Measurements from ENCODE around the gene UVRAG.

Gene UVRAG

GRCh38 chr11:75775056-75775455 lies 40.0 kb upstream of the UVRAG start:
- H3K9me2 ChIP-seq (replicated peaks; ENCODE audit: insufficient read depth, low read length): no peaks in the 10 kb centered on the region
- no peak overlapping the region for H3K4me2 ChIP-seq (ENCODE audit: low read depth, low read length, poor library complexity, severe bottlenecking)
- no peaks in the 10 kb centered on the region for H3K9me3 ChIP-seq (ENCODE audit: insufficient read depth, low read length)
- H3K79me2 ChIP-seq (ENCODE audit: insufficient read depth, low read length): no peaks in the 10 kb centered on the region
- no peaks in the 10 kb centered on the region for H3F3A ChIP-seq (ENCODE audit: insufficient read depth)
- no peaks in the 10 kb centered on the region for H4K20me1 ChIP-seq (ENCODE audit: low read depth, low read length)
- no peak for TF ChIP-seq EZH2phosphoT487 (conservative IDR thresholded peaks at IDR 0.05; ENCODE audit: low read length)
- TF ChIP-seq, protein P1, sequence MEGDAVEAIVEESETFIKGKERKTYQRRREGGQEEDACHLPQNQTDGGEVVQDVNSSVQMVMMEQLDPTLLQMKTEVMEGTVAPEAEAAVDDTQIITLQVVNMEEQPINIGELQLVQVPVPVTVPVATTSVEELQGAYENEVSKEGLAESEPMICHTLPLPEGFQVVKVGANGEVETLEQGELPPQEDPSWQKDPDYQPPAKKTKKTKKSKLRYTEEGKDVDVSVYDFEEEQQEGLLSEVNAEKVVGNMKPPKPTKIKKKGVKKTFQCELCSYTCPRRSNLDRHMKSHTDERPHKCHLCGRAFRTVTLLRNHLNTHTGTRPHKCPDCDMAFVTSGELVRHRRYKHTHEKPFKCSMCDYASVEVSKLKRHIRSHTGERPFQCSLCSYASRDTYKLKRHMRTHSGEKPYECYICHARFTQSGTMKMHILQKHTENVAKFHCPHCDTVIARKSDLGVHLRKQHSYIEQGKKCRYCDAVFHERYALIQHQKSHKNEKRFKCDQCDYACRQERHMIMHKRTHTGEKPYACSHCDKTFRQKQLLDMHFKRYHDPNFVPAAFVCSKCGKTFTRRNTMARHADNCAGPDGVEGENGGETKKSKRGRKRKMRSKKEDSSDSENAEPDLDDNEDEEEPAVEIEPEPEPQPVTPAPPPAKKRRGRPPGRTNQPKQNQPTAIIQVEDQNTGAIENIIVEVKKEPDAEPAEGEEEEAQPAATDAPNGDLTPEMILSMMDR (IDR thresholded peaks at IDR 0.05; ENCODE audit: insufficient read depth, low read length, poor library complexity, severe bottlenecking): no peak
- H3K36me3 ChIP-seq (ENCODE audit: low read length): no peaks in the 10 kb centered on the region
- H3K27me3 ChIP-seq (ENCODE audit: low read length): no peaks in the 10 kb centered on the region
- H2AFZ ChIP-seq (ENCODE audit: low read depth, low read length, severe bottlenecking): no peak overlapping the region
- no peak overlapping the region for H3K4me3 ChIP-seq (ENCODE audit: insufficient read depth, low read length, poor library complexity, severe bottlenecking)
- no peak overlapping the region for H3K27ac ChIP-seq (ENCODE audit: low read depth, low read length)
- H3K9ac ChIP-seq (ENCODE audit: low read length): no peak overlapping the region

GRCh38 chr11:75776546-75776945 lies 38.5 kb upstream of the UVRAG start:
- H3K4me2 ChIP-seq (ENCODE audit: low read depth, low read length, poor library complexity, severe bottlenecking): no peak overlapping the region
- no peaks in the 10 kb centered on the region for H3K79me2 ChIP-seq (ENCODE audit: insufficient read depth, low read length)
- no peaks in the 10 kb centered on the region for H3K27me3 ChIP-seq (ENCODE audit: low read length)
- no peaks in the 10 kb centered on the region for H3K9me3 ChIP-seq (ENCODE audit: insufficient read depth, low read length)
- H2AFZ ChIP-seq (ENCODE audit: low read depth, low read length, severe bottlenecking): no peak overlapping the region
- H3K36me3 ChIP-seq (ENCODE audit: low read length): no peaks in the 10 kb centered on the region
- H4K20me1 ChIP-seq (ENCODE audit: low read depth, low read length): no peaks in the 10 kb centered on the region
- H3K9me2 ChIP-seq (replicated peaks; ENCODE audit: insufficient read depth, low read length): no peaks in the 10 kb centered on the region
- no peak overlapping the region for H3K9ac ChIP-seq (ENCODE audit: low read length)
- H3K27ac ChIP-seq (ENCODE audit: low read depth, low read length): no peak overlapping the region
- TF ChIP-seq EZH2phosphoT487 (conservative IDR thresholded peaks at IDR 0.05; ENCODE audit: low read length): no peak
- TF ChIP-seq, protein P1 (IDR thresholded peaks at IDR 0.05; ENCODE audit: insufficient read depth, low read length, poor library complexity, severe bottlenecking): no peak
- H3F3A ChIP-seq (ENCODE audit: insufficient read depth): no peaks in the 10 kb centered on the region
- H3K4me3 ChIP-seq (ENCODE audit: insufficient read depth, low read length, poor library complexity, severe bottlenecking): no peak overlapping the region

DNA sequence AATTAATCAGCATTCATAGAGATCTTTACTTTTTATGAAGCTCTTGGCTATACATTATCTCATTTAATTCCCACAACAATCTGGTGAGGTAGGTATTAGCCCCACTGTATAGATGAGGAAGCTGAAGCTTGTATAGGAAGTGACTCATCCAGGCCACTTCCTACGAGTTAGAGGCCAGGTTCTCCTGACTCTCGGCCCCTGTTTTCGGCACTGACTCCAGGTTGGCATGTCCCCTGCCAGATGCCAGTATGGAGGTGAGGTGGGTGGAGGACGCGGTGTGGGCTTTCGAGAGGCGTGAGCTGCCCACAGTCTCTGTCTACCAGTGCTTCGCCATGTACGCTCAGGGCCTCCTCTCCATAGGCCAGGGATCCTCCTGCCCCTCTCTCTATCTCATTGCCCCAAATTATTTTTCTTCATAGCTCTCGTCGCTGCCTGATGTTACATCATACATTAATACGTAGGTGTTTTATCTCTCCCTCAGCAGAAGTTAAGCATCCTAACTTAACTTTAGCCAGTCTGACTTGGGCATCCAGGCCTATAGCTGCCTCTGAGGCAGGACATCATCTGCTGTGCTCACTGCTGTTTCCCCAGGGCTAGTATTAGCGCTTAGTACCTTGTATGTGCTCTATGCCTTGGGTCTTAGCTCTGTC lies 37.4 kb upstream of the UVRAG start:
- H3K79me2 ChIP-seq (ENCODE audit: insufficient read depth, low read length): no peaks in the 10 kb centered on the region
- H2AFZ ChIP-seq (ENCODE audit: low read depth, low read length, severe bottlenecking): no peak overlapping the region
- no peaks in the 10 kb centered on the region for H3K9me2 ChIP-seq (replicated peaks; ENCODE audit: insufficient read depth, low read length)
- H3K36me3 ChIP-seq (ENCODE audit: low read length): no peaks in the 10 kb centered on the region
- no peak overlapping the region for H3K4me3 ChIP-seq (ENCODE audit: insufficient read depth, low read length, poor library complexity, severe bottlenecking)
- H3K9me3 ChIP-seq (ENCODE audit: insufficient read depth, low read length): no peaks in the 10 kb centered on the region
- H3K27me3 ChIP-seq (ENCODE audit: low read length): no peaks in the 10 kb centered on the region
- TF ChIP-seq EZH2phosphoT487 (conservative IDR thresholded peaks at IDR 0.05; ENCODE audit: low read length): no peak
- TF ChIP-seq, protein P1 (IDR thresholded peaks at IDR 0.05; ENCODE audit: insufficient read depth, low read length, poor library complexity, severe bottlenecking): no peak
- no peak overlapping the region for H3K27ac ChIP-seq (ENCODE audit: low read depth, low read length)
- no peak overlapping the region for H3K4me2 ChIP-seq (ENCODE audit: low read depth, low read length, poor library complexity, severe bottlenecking)
- H3K9ac ChIP-seq (ENCODE audit: low read length): no peak overlapping the region
- H4K20me1 ChIP-seq (ENCODE audit: low read depth, low read length): no peaks in the 10 kb centered on the region
- H3F3A ChIP-seq (ENCODE audit: insufficient read depth): no peaks in the 10 kb centered on the region
